KMS-11 (cell line): Measurements from ENCODE around the gene TOB2.

Experiments used
- H2AFZ ChIP-seq: fragments of 200-600 bp; sonication (generic); 2 replicates; pipeline ENCODE4 v1.6.1; 2016; ENCODE audit warnings: antibody characterized with exemption, mixed run types, low read depth
- H3K27ac ChIP-seq: fragments of 200-600 bp; sonication (generic); 2 replicates; pipeline ENCODE4 v1.6.1; 2016; ENCODE audit warnings: mild to moderate bottlenecking, mixed run types
- H3K27me3 ChIP-seq: fragments of 200-600 bp; sonication (generic); 2 replicates; pipeline ENCODE4 v1.6.1; 2017; ENCODE audit warnings: mild to moderate bottlenecking, low read depth, mixed run types, moderate library complexity; ENCODE audit not compliant: insufficient read depth
- H3K36me3 ChIP-seq: fragments of 200-600 bp; sonication (generic); 2 replicates; pipeline ENCODE4 v1.6.1; 2017; ENCODE audit warnings: mild to moderate bottlenecking, mixed run types; ENCODE audit not compliant: insufficient read depth
- H3K4me1 ChIP-seq: fragments of 200-600 bp; sonication (generic); 2 replicates; pipeline ENCODE4 v1.6.1; 2016; ENCODE audit warnings: mild to moderate bottlenecking, low read depth, mixed run types; ENCODE audit not compliant: poor library complexity, severe bottlenecking
- H3K4me2 ChIP-seq: fragments of 200-600 bp; sonication (generic); 2 replicates; pipeline ENCODE4 v1.7.0; 2016; ENCODE audit warnings: mild to moderate bottlenecking, mixed run types
- H3K4me3 ChIP-seq: fragments of 200-600 bp; sonication (generic); IDR thresholded peaks from 2 replicates; pipeline ENCODE4 v1.6.1; 2017; ENCODE audit warnings: low read depth, low read length, mixed read lengths; ENCODE audit not compliant: insufficient read depth
- H3K79me2 ChIP-seq: fragments of 200-600 bp; sonication (generic); 2 replicates; pipeline ENCODE4 v1.6.1; 2016; ENCODE audit warnings: low read depth, mixed run types; ENCODE audit not compliant: insufficient read depth
- H3K9ac ChIP-seq: fragments of 200-600 bp; sonication (generic); 2 replicates; pipeline ENCODE4 v1.6.1; 2016; ENCODE audit warnings: mild to moderate bottlenecking, mixed run types
- H4K20me1 ChIP-seq: fragments of 200-600 bp; sonication (generic); 2 replicates; pipeline ENCODE4 v1.6.1; 2016; ENCODE audit warnings: mild to moderate bottlenecking, mixed run types; ENCODE audit not compliant: insufficient read depth
- CTCF ChIP-seq: fragments of 200-600 bp; sonication (generic); conservative IDR thresholded peaks from 2 replicates; pipeline ENCODE4 v1.6.1; 2017; ENCODE audit warnings: low read depth, mild to moderate bottlenecking, antibody characterized with exemption, low read length, moderate library complexity, mixed read lengths

The TOB2 gene

GRCh38 chr22:41481131-41481830 is 34.7 kb upstream of the TOB2 start:
- Histone ChIP-seq H3K4me1 (peaks cover 19% of the 10 kb centered on the region), H3K4me2 (no peak overlapping the region), H3K27me3 (no peaks in the 10 kb centered on the region), H2AFZ (no peak overlapping the region), H3K36me3 (no peaks in the 10 kb centered on the region), H3K4me3 (no peak overlapping the region), H3K27ac (no peak overlapping the region), H3K9ac (no peak overlapping the region), H3K79me2 (peaks cover 98% of the 10 kb centered on the region), H4K20me1 (peaks cover 16% of the 10 kb centered on the region; the same call in 1 of the 2 replicates)
- no peak for TF ChIP-seq CTCF

- H3K4me2 ChIP-seq = no peak overlapping the region
- no peak overlapping the region for H3K27ac ChIP-seq
- H3K27me3 ChIP-seq = no peaks in the 10 kb centered on the region
- H3K4me1 ChIP-seq = peaks cover 27% of the 10 kb centered on the region
- peaks cover 16% of the 10 kb centered on the region; the same call in 1 of the 2 replicates for H4K20me1 ChIP-seq
- no peak overlapping the region for H3K9ac ChIP-seq
- H3K36me3 ChIP-seq = no peaks in the 10 kb centered on the region
- TF ChIP-seq CTCF = no peak
- H2AFZ ChIP-seq = no peak overlapping the region
- H3K79me2 ChIP-seq = peaks cover 98% of the 10 kb centered on the region
- no peak overlapping the region for H3K4me3 ChIP-seq
Measured at GRCh38 chr22:41480397-41480735, 33.8 kb upstream of the TOB2 start.

- TF ChIP-seq CTCF = no peak
Measured at GRCh38 chr22:41479671-41480396, 33.2 kb upstream of the TOB2 start.

GRCh38 chr22:41478891-41479521 is 32.4 kb upstream of the TOB2 start:
- Histone ChIP-seq H3K4me2 (no peak overlapping the region), H3K27me3 (no peaks in the 10 kb centered on the region), H3K27ac (no peak overlapping the region), H3K4me1 (peaks cover 22% of the 10 kb centered on the region), H3K4me3 (no peak overlapping the region), H2AFZ (no peak overlapping the region), H4K20me1 (peaks cover 11% of the 10 kb centered on the region; the same call in 1 of the 2 replicates), H3K79me2 (peaks cover 97% of the 10 kb centered on the region), H3K36me3 (no peaks in the 10 kb centered on the region), H3K9ac (no peak overlapping the region)
- no peak for TF ChIP-seq CTCF

More at GRCh38 chr22:41479671-41480396, 33.2 kb upstream of the TOB2 start:
- H3K4me1 ChIP-seq = peaks cover 30% of the 10 kb centered on the region
- peaks cover 13% of the 10 kb centered on the region; the same call in 1 of the 2 replicates for H4K20me1 ChIP-seq
- no peak overlapping the region for H2AFZ ChIP-seq
- peaks cover 98% of the 10 kb centered on the region for H3K79me2 ChIP-seq
- H3K4me2 ChIP-seq = no peak overlapping the region
- no peaks in the 10 kb centered on the region for H3K27me3 ChIP-seq
- no peak overlapping the region for H3K9ac ChIP-seq
- no peak overlapping the region for H3K4me3 ChIP-seq
- H3K27ac ChIP-seq = no peak overlapping the region
- H3K36me3 ChIP-seq = no peaks in the 10 kb centered on the region
